ENCODE measurements around the gene AIP.

Gene AIP

DNA sequence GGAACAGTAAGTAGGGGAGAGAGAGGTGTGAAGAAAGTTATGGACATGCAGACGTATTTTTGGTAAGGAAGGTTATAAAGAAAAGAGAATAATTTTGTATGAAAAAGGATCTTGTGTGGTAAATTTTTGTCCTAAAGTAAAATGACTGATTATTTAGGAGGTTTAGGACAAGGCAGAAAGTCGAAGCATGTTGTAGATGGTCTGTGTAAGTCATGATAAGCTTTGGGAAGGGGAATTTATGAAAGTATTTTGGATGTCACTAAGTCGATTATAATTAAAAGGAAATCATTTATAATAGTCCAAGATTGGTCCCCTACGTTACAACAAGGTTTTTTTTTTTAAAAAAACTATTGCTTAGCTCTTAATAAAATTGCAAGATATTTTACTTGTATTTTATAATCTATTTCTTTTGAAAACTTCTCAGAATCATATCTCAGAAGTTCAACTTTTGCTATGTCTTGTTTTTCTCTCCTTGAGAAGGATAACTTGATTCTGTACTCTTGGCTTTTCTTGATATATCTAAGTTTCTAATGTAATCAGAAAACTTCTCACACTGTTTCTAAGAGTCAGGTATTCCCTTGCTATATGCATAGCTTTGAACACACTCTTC is 51.3 kb downstream of the AIP start:
- no peak for DNase-seq (ENCODE audit: low spot score)

DNA sequence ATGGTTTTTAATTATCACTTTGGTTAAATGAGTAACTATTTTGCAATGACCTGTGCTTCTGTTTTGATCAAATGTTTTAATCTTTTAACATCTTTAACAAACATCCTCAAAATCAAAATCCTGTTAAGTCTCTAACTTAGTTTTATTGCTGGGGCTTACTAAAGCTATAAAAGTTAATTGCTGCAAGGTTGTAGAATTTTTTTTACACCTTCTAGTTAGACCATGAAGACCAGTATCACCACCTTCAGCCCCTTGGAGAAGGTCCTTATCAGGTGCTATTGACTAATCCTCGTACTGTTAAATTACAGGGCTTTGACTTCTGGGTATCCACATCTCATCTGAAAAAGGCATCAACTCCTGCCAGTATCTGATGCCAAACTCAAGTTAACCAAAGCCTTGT is 52.7 kb downstream of the AIP start:
- DNase-seq (ENCODE audit: low spot score) = no peak

DNA sequence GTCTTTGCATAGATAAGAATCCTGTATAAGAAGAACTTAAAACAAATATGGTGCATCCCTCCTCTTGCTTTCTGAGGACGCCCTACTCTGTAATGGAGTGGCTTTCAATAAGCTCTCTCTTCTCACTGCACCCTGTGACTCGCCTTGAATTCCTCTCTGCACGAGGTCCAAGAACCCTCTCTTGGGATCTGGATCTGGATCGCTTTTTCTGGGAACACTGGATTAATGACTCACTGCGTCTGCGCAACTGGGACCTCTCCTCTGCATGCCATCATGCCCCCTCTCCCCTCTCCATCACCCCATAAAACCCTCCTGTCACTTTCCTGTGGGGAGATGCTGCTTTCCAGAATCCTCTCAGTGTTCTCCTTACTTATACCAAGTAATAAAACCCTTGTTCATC is 55.5 kb downstream of the AIP start:
- DNase-seq (ENCODE audit: low spot score) = no peak

DNA sequence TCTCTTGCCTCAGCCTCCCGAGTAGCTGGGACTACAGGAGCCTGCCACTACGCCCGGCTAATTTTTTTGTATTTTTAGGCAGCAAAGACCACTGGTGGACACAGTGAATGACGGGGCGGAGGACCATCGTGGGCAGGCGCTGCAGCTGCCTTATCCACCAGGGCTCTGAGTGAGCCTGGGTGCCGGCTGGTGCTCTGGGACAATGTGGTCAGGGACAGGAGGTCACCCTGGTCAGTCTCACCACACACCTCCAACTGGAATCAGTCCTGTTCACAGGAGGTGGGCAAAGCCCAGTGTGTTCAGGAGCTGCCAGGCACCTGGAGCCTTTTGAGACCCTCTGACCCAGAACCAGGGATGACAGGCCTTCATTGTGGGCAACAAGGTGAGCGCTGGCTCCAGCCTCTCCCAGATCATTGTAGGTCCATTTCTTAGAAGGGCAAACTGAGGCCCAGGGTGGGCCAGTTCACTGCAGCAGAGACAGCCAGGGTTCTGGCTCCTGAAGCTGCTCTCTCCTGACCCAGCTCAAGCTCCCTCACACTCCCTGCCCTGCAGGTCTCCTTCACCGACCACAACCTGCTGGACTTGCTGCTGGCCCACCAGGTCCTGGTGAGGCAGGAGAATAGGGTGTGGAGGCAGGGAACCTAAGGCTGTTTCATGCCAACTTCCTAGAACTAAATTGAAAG is 56.1 kb downstream of the AIP start:
- DNase-seq (ENCODE audit: low spot score) = no peak

DNA sequence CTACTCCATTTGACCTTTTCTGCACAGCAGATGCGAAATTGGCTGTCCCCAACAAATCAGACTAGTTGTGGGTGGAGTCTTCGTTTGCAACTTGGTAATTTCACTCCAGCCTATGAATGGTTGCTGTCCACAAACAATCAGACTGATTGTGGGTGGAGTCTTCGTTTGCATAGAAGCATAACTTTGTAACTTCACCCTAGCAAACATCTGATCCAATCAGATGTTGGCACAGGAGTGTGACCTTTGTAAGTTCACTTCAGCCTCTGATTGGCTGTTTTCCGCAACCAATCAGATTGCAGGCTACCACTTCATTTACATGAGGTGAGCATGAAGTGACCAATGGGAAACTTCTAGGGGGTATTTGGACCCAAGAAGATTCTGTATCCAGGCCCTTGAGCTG is 56.7 kb downstream of the AIP start:
- no peak for DNase-seq (ENCODE audit: low spot score)
